DMS114 treated with DMSO at 0.1 percent for 48 hours (cell line): Measurements from ENCODE around the gene TMEM271.
"Not testable (repeated sequence)": the region's sequence is repeated elsewhere in the genome, so short reads cannot be mapped to it uniquely, and the experiment has no call there.

Experiments
- DNase-seq: peaks from one replicate; lab custom pipeline; 2025; ENCODE audit not compliant: unreplicated experiment; lab: John Stamatoyannopoulos, UW

The TMEM271 gene

GRCh38 chr4:610411-611261 is 34.5 kb upstream of the TMEM271 start:
- no peak for DNase-seq

GRCh38 chr4:609400-610050 is 33.4 kb upstream of the TMEM271 start:
- no peak for DNase-seq

DNA sequence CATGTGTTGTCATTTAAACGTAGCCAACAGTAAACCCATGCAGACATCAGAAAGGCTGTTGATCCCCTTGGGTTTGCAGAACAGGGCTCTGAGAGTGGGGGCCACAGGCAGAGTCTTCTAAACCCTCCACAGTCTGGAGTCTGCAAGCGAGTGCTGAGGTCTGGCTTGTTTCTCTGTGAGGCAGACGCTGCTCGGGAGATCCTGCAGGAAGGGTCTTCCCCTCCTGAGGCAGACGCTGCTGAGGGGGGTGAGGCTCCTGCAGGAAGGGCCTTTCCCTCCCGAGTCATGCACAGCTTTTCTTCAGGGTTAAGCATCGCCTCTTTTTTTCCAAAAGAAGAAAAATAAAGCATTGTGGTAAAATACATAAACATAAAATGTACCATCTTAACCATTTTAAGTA is 32.1 kb upstream of the TMEM271 start:
- no peak for DNase-seq

- DNase-seq = no peak
These were observed 29.8 kb upstream of the TMEM271 start for GRCh38 chr4:605702-606425.

GRCh38 chr4:604131-604530 is 28.0 kb upstream of the TMEM271 start:
- DNase-seq = no peak

DNA sequence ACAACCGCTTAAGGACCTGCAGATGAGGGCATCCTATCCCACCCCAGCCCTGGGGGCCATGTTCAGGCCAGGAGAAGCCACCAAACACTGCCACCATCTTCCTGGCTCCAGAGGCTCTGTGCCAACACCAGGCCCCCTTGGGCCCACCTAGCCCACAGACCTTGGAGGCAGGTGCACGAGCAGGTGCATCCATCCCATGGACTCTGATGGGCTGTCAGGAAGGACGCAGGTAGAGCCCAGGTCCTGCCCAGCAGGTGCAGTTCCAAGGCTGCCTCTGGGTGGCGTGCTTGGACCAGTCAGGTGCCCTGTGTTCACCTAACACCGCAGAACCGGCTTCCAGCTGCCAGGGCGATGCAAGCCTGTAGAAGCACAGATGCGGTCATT is 26.5 kb upstream of the TMEM271 start:
- no peak for DNase-seq

GRCh38 chr4:601612-602558 is 25.8 kb upstream of the TMEM271 start:
- DNase-seq = no peak

- no peak for DNase-seq
These were observed 24.9 kb upstream of the TMEM271 start for GRCh38 chr4:600850-601515.

- DNase-seq = no peak
These were observed 24.1 kb upstream of the TMEM271 start for GRCh38 chr4:600166-600565.

- no peak for DNase-seq
These were observed 22.8 kb upstream of the TMEM271 start for GRCh38 chr4:598925-599324.

DNA sequence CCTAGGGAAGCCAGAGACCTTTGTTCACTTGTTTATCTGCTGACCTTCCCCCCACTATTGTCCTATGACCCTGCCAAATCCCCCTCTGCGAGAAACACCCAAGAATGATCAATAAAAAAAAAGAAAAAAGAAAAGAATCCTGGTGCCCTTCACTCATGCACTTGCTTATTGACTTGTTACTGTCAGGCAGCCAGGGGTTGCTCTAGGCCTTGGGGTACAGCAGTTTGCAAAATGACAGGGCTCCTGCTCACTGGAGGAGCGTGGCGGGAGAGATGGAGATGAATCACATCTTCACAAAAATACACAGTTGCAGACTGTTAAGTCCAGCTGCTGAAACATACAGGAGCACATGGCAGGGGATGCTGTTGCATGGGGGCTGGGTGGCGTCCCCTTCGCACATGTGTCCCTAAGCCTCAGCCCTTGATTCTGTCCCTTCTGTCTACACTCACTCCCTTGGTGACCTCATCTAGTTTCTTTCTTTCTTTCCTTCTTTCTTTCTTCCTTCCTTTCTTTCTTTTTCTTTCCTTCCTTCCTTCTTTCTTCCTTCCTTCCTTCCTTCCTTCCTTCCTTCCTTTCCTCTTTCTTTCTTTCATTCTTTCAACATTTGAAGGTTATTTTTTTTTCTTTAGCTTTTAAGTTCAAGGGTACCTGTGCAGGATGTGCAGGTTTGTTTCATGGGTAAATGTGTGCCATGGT is 16.9 kb upstream of the TMEM271 start:
- no peak for DNase-seq

GRCh38 chr4:592178-592577 is 16.1 kb upstream of the TMEM271 start:
- DNase-seq = not testable (repeated sequence)

GRCh38 chr4:590313-590841 is 14.3 kb upstream of the TMEM271 start:
- no peak for DNase-seq

DNA sequence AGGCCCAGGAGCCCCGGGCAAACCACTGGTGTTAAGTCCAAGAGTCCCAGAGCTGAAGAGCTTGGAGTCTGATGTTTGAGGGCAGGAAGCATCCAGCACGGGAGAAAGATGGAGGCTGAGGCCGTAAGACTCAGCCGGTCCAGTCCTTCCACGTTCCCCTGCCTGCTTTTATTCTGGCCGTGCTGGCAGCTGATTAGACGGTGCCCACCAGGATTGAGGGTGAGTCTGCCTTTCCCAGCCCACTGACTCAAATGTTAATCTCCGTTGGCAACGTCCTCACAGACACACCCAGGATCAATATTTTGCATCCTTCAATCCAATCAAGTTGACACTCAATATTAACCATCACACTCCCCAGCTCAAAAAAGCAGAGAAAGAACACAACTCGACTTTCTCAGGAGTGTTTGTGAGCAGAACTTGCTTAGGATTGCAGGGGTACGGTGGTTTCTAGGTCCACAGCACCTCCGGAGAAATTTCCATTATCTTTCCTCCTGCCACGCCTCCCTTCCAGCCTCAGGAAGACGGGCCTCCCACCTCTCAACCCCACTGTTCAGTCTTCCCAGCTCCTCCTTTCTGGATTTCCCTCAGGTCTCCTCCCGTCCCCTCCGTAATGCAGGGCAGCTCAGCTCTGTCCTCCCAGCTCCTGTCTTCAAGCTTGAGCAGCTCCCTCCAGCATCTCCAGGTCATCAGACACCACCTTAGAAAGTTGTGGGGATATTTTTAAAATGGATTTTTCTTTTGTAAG is 13.3 kb upstream of the TMEM271 start:
- DNase-seq = no peak

DNA sequence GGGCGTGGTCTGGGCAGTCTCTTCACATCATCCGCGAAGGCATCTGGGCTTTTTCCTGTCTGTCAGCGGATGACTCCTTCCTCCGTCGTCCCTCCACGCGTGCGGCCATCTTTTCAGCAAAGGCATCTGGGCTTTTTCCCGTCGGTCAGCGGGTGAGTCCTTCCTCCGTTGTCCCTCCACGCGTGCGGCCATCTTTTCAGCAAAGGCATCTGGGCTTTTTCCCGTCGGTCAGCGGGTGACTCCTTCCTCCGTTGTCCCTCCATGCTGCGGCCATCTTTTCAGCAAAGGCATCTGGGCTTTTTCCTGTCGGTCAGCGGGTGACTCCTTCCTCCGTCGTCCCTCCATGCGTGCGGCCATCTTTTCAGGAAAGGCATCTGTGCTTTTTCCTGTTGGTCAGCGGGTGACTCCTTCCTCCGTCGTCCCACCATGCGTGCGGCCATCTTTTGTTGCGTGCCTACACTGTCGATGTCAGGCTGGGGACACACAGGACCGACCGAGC is 12.3 kb upstream of the TMEM271 start:
- no peak for DNase-seq

- no peak for DNase-seq
These were observed 11.7 kb upstream of the TMEM271 start for GRCh38 chr4:587671-588350.

DNA sequence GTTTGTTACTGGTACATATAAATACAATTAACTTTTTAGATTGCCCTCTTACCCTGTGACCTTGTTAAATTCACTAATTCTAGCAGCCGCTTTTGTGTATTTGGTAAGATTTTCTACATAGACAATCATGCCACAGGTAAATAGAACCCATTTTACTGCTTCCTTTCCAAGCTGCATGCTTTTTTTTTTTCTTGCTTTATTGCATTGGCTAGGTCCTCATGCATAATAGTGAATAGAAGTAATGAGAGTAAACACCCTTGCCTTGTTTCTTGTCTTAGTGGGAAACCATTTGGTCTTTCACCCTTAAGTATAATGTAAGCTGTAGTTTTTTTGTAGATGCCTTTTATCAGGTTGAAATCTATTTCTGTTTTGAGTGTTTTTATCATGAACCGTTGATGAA is 7.7 kb upstream of the TMEM271 start:
- DNase-seq = no peak

DNA sequence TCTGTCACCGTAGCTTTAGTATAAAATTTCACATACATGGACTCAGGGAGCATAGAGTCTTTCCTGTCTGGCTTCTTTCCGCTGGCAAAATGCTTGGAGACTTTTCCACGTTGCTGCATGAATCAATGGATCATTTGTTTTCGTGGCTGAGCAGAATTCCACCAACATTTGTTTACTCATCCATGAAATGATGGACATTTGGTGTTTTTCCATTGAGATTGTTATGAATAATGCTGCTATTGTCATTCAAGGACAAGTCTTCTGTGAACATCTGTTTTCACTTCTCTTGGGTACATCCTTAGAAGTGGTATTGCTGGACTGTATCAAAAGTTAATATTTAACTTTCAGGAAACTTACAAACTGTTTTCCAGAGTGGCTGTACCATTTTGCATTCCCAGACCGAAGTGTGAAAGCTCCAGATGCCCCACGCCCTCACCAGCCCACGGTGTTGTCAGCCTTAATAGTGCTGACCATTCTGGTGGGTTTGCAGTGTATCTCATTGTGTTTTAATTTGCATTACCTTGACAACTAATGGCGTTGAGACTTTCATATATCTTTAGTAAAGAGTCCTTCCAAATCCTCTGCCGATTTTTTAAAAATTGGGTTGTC is 5.8 kb upstream of the TMEM271 start:
- no peak for DNase-seq
